Left renal pelvis (tissue), 4 donors: ENCODE results near the gene APBA3. TPM values are rescaled to one million over a fixed set of nuclear protein-coding genes. Genes with fewer than 3 reads are reported as not detected.

Experiments used
- DNase-seq, 4 donors: peaks; one replicate each; pipeline ENCODE4 v3.0.0-alpha.2; 2013; ENCODE audit warnings: low read depth in 4 of 4, low spot score in 3 of 4
- polyA plus RNA-seq, 4 donors: library from polyadenylated mRNA; unstranded; fragments of 120-200 nt; gene quantifications; one replicate each; pipeline ENCODE4 v1.2.1, GENCODE V29; 2013; ENCODE audit not compliant: insufficient read length in 4 of 4

Gene APBA3
- polyA plus RNA-seq: 10 to 100 TPM in 3 of 4 donors, 1 to 10 TPM in 1; 9.9 to 26.9 (median 14.6) TPM

GRCh38 chr19:3761382-3762129, at the start of gene APBA3:
TSS of gene APBA3 (minus strand) at chr19:3761692. CDS start at chr19:3760264, 1,428 bp downstream.
- DNase-seq: peak; percentile 68 to 79 (median 72)

- no peak for DNase-seq
Measured at GRCh38 chr19:3810708-3811355, 49.3 kb upstream of the APBA3 start.

- no peak for DNase-seq
Measured at GRCh38 chr19:3809881-3810707, 48.6 kb upstream of the APBA3 start.

- DNase-seq: no peak
Measured at GRCh38 chr19:3808420-3809143, 47.1 kb upstream of the APBA3 start.

- DNase-seq: no peak
Measured at GRCh38 chr19:3807574-3808354, 46.3 kb upstream of the APBA3 start.

- no peak for DNase-seq
Measured at GRCh38 chr19:3807131-3807480, 45.6 kb upstream of the APBA3 start.

- no peak for DNase-seq
Measured at GRCh38 chr19:3805859-3806258, 44.4 kb upstream of the APBA3 start.

- DNase-seq: no peak
Measured at GRCh38 chr19:3804429-3804828, 42.9 kb upstream of the APBA3 start.

- DNase-seq: no peak
Measured at GRCh38 chr19:3803986-3804385, 42.5 kb upstream of the APBA3 start.

- no peak for DNase-seq
Measured at GRCh38 chr19:3803114-3803888, 41.8 kb upstream of the APBA3 start.

- DNase-seq: no peak
Measured at GRCh38 chr19:3801412-3802096, 40.1 kb upstream of the APBA3 start.

- no peak for DNase-seq
Measured at GRCh38 chr19:3800996-3801395, 39.5 kb upstream of the APBA3 start.

- no peak for DNase-seq
Measured at GRCh38 chr19:3798137-3798536, 36.6 kb upstream of the APBA3 start.

GRCh38 chr19:3796358-3796757, 34.9 kb upstream of the APBA3 start:
- DNase-seq: no peak

- DNase-seq: no peak
Measured at GRCh38 chr19:3793799-3794198, 32.3 kb upstream of the APBA3 start.

GRCh38 chr19:3792114-3792513, 30.6 kb upstream of the APBA3 start:
- DNase-seq: no peak

- DNase-seq: no peak
Measured at GRCh38 chr19:3790941-3791340, 29.4 kb upstream of the APBA3 start.

GRCh38 chr19:3790209-3790734, 28.8 kb upstream of the APBA3 start:
- DNase-seq: no peak
